ENCODE results near the gene NR1D2. TPM values are rescaled to one million over a fixed set of nuclear protein-coding genes. Genes with fewer than 3 reads are reported as not detected.
"Not testable (repeated sequence)": the region's sequence is repeated elsewhere in the genome, so short reads cannot be mapped to it uniquely, and the experiment has no call there.

Gene NR1D2
- total and polyA plus RNA-seq, 8 donors, result 5.5 to 105 (median 19.8) TPM

- TF ChIP-seq POLR2A (IDR thresholded peaks at IDR 0.05) (no peak), CTCF (IDR thresholded peaks at IDR 0.05) (no peak), EP300 (IDR thresholded peaks at IDR 0.05) (no peak), POLR2AphosphoS5 (IDR thresholded peaks at IDR 0.05) (no peak)
- peaks cover 0 to 4% (median under 1%) of the 10 kb centered on the region in 4 donors for H3K4me1 ChIP-seq
- intact Hi-C loops (cut with DNase I; ENCODE audit: low total_unique reads), result no loop called here
- no peaks in the 10 kb centered on the region for H3K9me3 ChIP-seq
- no peak overlapping the region for H3K27ac ChIP-seq
- H3K36me3 ChIP-seq, result no peaks in the 10 kb centered on the region
- 72 to 85% (median 77%) methylated on average over 4 of the region's 4 CpGs for WGBS, 5 donors
- H3K4me3 ChIP-seq, result no peak overlapping the region
- DNase-seq, result no peak
- H3K27me3 ChIP-seq, result no peaks in the 10 kb centered on the region
Observed at GRCh38 chr3:24004171-24004938, 59.3 kb downstream of the NR1D2 start.

GRCh38 chr3:24005669-24006068, 60.6 kb downstream of the NR1D2 start:
- Histone ChIP-seq H3K36me3 (no peaks in the 10 kb centered on the region), H3K27ac (no peak overlapping the region), H3K27me3 (no peaks in the 10 kb centered on the region), H3K9me3 (no peaks in the 10 kb centered on the region), H3K4me3 (no peak overlapping the region), H3K4me1 (no peaks in the 10 kb centered on the region)
- 86 to 97% (median 95%) methylated on average over 7 to 8 of the region's 8 CpGs for WGBS, 5 donors
- TF ChIP-seq EP300 (IDR thresholded peaks at IDR 0.05) (no peak), POLR2A (IDR thresholded peaks at IDR 0.05) (no peak), POLR2AphosphoS5 (IDR thresholded peaks at IDR 0.05) (no peak), CTCF (IDR thresholded peaks at IDR 0.05) (no peak)
- DNase-seq, result no peak
- intact Hi-C loops (cut with DNase I; ENCODE audit: low total_unique reads), result no loop called here

- 82 to 93% (median 92%) methylated on average over 8 of the region's 8 CpGs for WGBS, 5 donors
- H3K9me3 ChIP-seq; H3K27me3 ChIP-seq; DNase-seq; intact Hi-C loops (cut with DNase I; ENCODE audit: low total_unique reads); H3K4me1 ChIP-seq; H3K27ac ChIP-seq; H3K36me3 ChIP-seq; H3K4me3 ChIP-seq: not testable (repeated sequence)
Observed at GRCh38 chr3:24010834-24011233, 65.7 kb downstream of the NR1D2 start.

GRCh38 chr3:24012589-24013269, 67.6 kb downstream of the NR1D2 start:
- H3K27me3 ChIP-seq, result no peaks in the 10 kb centered on the region
- intact Hi-C loops (cut with DNase I; ENCODE audit: low total_unique reads), result no loop called here
- no peaks in the 10 kb centered on the region for H3K9me3 ChIP-seq
- H3K4me1 ChIP-seq, result no peaks in the 10 kb centered on the region
- no peaks in the 10 kb centered on the region for H3K36me3 ChIP-seq
- 57 to 73% (median 59%) methylated on average over 2 of the region's 2 CpGs for WGBS, 5 donors
- DNase-seq, result no peak
- no peak overlapping the region for H3K4me3 ChIP-seq
- TF ChIP-seq EP300 (IDR thresholded peaks at IDR 0.05) (no peak), CTCF (IDR thresholded peaks at IDR 0.05) (no peak), POLR2A (IDR thresholded peaks at IDR 0.05) (no peak), POLR2AphosphoS5 (IDR thresholded peaks at IDR 0.05) (no peak)
- H3K27ac ChIP-seq, result no peak overlapping the region

- DNase-seq, result peak in 1 of 2 donors; percentile 51
- intact Hi-C loops (cut with DNase I; ENCODE audit: low total_unique reads), result no loop called here
- no peaks in the 10 kb centered on the region for H3K27me3 ChIP-seq
- H3K9me3 ChIP-seq, result no peaks in the 10 kb centered on the region
- no peak overlapping the region for H3K4me3 ChIP-seq
- no peak overlapping the region for H3K27ac ChIP-seq
- H3K4me1 ChIP-seq, result no peaks in the 10 kb centered on the region
- no peaks in the 10 kb centered on the region for H3K36me3 ChIP-seq
- no peak for TF ChIP-seq CTCF (IDR thresholded peaks at IDR 0.05)
Observed at GRCh38 chr3:24017305-24017704, 72.2 kb downstream of the NR1D2 start.

Measured in stomach (tissue), 9 donors.